GM13977 (cell line): ENCODE data around the gene SEMA4C.

Source experiments
- DNase-seq: peaks from one replicate; pipeline ENCODE4 v3.0.0; 2012; ENCODE audit warnings: low spot score
- in situ Hi-C: fragments of 300-500 bp; cut with MboI; formaldehyde crosslinking; loops from one replicate; pipeline ENCODE4 v1.12.0; 2022; ENCODE audit warnings: low sequenced_read_pairs, low pct_unique_long_range_greater_than_20kb, mixed read lengths, inconsistent platforms; ENCODE audit not compliant: unreplicated experiment
- TF ChIP-seq, protein P1 (sequence below): IDR thresholded peaks from 2 replicates; pipeline ENCODE4 v1.5.1; 2012; ENCODE audit warnings: mild to moderate bottlenecking, control low read depth; ENCODE audit not compliant: insufficient read depth; ENCODE audit errors: extremely low read depth, missing control alignments

SEMA4C gene

DNA sequence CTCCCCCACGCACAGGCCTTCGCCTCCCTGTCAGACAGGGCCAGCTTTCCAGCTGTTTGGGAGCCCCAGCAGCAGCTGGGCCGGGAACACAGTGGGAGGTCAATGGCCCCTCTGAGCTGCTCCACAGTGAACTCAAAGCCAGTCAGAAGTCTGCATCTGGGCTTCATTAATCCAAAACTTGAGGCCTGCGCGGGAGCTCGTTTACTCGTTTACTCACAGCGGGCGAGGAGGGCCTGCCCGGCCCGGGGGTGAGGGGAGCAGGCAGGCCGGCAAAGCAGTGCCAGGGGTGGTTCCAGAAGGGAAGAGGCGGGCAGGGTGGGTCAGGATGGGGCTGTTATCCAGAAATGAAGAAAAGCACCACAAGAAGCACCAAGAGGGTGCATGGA is 36.8 kb upstream of the SEMA4C start:
- DNase-seq = no peak
- TF ChIP-seq, protein P1, sequence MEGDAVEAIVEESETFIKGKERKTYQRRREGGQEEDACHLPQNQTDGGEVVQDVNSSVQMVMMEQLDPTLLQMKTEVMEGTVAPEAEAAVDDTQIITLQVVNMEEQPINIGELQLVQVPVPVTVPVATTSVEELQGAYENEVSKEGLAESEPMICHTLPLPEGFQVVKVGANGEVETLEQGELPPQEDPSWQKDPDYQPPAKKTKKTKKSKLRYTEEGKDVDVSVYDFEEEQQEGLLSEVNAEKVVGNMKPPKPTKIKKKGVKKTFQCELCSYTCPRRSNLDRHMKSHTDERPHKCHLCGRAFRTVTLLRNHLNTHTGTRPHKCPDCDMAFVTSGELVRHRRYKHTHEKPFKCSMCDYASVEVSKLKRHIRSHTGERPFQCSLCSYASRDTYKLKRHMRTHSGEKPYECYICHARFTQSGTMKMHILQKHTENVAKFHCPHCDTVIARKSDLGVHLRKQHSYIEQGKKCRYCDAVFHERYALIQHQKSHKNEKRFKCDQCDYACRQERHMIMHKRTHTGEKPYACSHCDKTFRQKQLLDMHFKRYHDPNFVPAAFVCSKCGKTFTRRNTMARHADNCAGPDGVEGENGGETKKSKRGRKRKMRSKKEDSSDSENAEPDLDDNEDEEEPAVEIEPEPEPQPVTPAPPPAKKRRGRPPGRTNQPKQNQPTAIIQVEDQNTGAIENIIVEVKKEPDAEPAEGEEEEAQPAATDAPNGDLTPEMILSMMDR = no peak
- in situ Hi-C loops = no loop called here

DNA sequence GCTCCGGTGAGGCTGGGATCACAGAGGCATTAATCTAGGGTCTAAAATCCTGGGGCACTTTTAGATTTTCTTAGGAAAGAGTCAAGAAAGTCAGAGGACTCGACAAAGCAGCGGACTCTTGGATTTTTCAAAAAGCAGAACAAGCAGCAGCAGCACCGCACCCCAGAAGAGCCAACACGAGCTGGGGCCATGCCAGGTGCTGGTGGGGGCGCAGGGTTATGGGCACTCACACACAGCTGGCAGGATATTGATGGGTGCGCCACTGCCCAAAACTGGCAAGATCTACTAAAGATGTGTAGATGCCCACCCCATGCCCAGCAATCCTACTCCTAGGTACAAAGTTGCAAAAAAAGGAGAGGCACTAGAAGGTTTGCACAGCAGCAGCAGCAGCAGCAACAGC is 33.9 kb upstream of the SEMA4C start:
- DNase-seq = no peak
- in situ Hi-C loops = no loop called here

DNA sequence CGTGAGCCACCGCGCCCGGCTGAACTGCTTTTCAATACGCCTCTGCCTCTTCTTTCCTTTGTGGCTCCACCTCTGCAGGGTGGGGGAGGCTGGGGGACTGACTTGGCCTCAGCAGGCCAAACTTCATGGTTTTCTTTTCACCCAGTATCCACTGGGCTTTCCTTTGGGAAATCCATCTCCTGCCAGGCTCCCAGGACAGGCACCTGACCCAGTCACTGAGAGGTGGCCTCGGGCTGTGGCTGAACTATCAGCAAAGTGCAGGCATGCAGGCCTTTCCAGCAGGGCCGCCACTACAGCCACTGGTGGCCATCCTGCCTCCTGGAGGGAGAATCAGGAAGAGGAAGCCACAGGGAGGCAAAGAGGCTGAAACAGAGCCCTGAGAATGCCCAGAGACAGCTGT is 33.4 kb upstream of the SEMA4C start:
- in situ Hi-C loops = no loop called here
- DNase-seq = no peak
- TF ChIP-seq, protein P1 = no peak

More for the DNA sequence above, 33.9 kb upstream of the SEMA4C start:
- TF ChIP-seq, protein P1 = no peak

GRCh38 chr2:96900237-96900636 is 30.4 kb upstream of the SEMA4C start:
- DNase-seq = no peak
- TF ChIP-seq, protein P1 = no peak
- in situ Hi-C loops = no loop called here

DNA sequence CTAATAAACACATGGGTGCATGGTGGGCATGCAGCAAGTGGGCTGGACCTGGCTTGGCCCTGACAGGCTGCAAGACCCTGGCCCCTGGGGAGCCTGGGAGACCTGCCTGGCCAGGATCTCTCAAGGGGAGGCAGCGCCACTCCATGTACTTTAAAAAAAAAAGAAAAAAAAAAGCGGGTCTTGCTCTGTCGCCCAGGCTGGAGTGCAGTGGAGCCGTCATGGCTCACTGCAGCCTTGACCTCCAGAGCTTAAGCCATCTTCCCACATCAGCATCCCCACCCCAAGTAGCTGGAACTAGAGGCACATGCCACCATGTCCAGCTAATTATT is 29.5 kb upstream of the SEMA4C start:
- in situ Hi-C loops = no loop called here
- TF ChIP-seq, protein P1 = no peak
- DNase-seq = no peak

DNA sequence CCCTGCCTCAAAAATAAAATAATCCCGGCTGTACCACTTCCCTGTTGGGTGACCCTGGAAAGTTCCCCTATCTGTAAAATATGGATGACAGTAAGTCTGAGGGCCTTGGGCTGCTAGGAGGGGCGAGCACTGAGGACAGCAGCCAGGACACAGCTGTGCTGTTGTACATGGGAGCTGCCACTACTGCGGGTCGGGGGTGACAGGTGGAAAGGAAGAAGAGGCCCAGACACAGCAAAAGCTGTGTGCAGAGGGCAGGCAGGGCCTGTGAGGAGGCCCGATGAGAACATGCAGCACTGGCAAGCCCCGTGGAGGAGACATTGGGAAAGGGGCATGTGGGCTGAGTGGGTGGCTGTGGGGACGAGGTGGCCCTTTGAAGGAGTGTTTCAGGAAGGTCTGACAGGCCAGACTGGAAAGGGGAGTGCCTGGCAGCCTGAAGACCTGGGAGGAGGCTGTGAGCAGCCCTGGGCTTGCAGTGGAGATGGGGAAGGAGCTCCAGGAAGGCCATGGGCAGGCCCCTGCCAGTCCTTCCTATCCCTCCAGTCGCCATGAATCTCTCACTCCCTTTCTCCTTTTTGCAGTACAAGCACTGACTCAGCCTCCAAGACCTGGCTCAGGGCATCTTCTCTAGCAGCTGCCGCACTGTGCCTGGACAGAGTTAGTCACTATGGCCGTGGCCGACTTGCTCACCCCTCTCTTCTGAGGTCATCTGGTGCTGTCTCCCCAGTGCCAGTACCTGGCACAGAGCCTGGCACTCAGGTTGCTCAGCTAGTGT is 28.9 kb upstream of the SEMA4C start:
- TF ChIP-seq, protein P1 = no peak
- in situ Hi-C loops = no loop called here
- DNase-seq = no peak
